Astrocyte (in vitro differentiated cells and primary cell): ENCODE data around the gene CDC16. TPM values are rescaled to one million over a fixed set of nuclear protein-coding genes. Genes with fewer than 3 reads are reported as not detected.
A peak's percentile ranks its signal among the peaks of the same experiment; 100 is the strongest.

Experiments
- DNase-seq: peaks from one replicate; pipeline ENCODE4 v3.0.0-alpha.2; 2010; ENCODE audit warnings: low read depth
- FAIRE-seq: peaks from 2 replicates; lab custom pipeline; 2011; peaks lifted over from hg19 to GRCh38; lab: Jason Lieb, UNC
- H2AFZ ChIP-seq: 2 replicates; pipeline ENCODE4 v1.6.0; 2012; ENCODE audit warnings: low read depth, low read length, inconsistent platforms
- H3K27ac ChIP-seq: 2 replicates; pipeline ENCODE4 v1.5.1; 2011; ENCODE audit warnings: low read depth, low read length, inconsistent platforms
- H3K27me3 ChIP-seq: 2 replicates; pipeline ENCODE4 v1.6.0; 2011; ENCODE audit warnings: low read length, inconsistent platforms; ENCODE audit not compliant: insufficient read depth
- H3K36me3 ChIP-seq: 2 replicates; pipeline ENCODE4 v1.5.1; 2011; ENCODE audit warnings: low read length, inconsistent platforms; ENCODE audit not compliant: insufficient read depth
- H3K4me1 ChIP-seq: 2 replicates; pipeline ENCODE4 v1.5.1; 2011; ENCODE audit warnings: low read length, inconsistent platforms; ENCODE audit not compliant: insufficient read depth
- H3K4me2 ChIP-seq: 2 replicates; pipeline ENCODE4 v1.6.0; 2012; ENCODE audit warnings: low read length, inconsistent platforms
- H3K4me3 ChIP-seq: 2 replicates; pipeline ENCODE4 v1.5.1; 2011; ENCODE audit warnings: low read depth, mild to moderate bottlenecking, low read length, inconsistent platforms; ENCODE audit not compliant: insufficient read depth
- H3K79me2 ChIP-seq: 2 replicates; pipeline ENCODE4 v1.6.0; 2012; ENCODE audit warnings: mild to moderate bottlenecking, low read length, inconsistent platforms; ENCODE audit not compliant: insufficient read depth
- H3K9ac ChIP-seq: 2 replicates; pipeline ENCODE4 v1.6.0; 2012; ENCODE audit warnings: mild to moderate bottlenecking, low read length, inconsistent platforms
- H3K9me3 ChIP-seq: 2 replicates; pipeline ENCODE4 v1.5.1; 2012; ENCODE audit warnings: low read depth, mild to moderate bottlenecking, low read length, inconsistent platforms; ENCODE audit not compliant: insufficient read depth
- H4K20me1 ChIP-seq: 2 replicates; pipeline ENCODE4 v1.6.0; 2012; ENCODE audit warnings: low read length, inconsistent platforms; ENCODE audit not compliant: insufficient read depth
- H3K27ac Mint-ChIP-seq: one replicate; pipeline ENCODE4 v1.8.0; 2021; ENCODE audit warnings: mild to moderate bottlenecking, mixed read lengths; ENCODE audit not compliant: unreplicated experiment
- H3K27me3 Mint-ChIP-seq: one replicate; pipeline ENCODE4 v1.8.0; 2021; ENCODE audit warnings: low read depth, mixed read lengths; ENCODE audit not compliant: unreplicated experiment
- H3K36me3 Mint-ChIP-seq: one replicate; pipeline ENCODE4 v1.8.0; 2021; ENCODE audit warnings: low read depth, mixed read lengths; ENCODE audit not compliant: unreplicated experiment
- H3K4me1 Mint-ChIP-seq: one replicate; pipeline ENCODE4 v1.8.0; 2021; ENCODE audit warnings: low read depth, mixed read lengths; ENCODE audit not compliant: unreplicated experiment
- H3K4me3 Mint-ChIP-seq: one replicate; pipeline ENCODE4 v1.8.0; 2021; ENCODE audit warnings: mild to moderate bottlenecking, moderate library complexity, mixed read lengths; ENCODE audit not compliant: unreplicated experiment
- H3K9me3 Mint-ChIP-seq: one replicate; pipeline ENCODE4 v1.8.0; 2021; ENCODE audit warnings: mild to moderate bottlenecking, mixed read lengths; ENCODE audit not compliant: unreplicated experiment
- EZH2 ChIP-seq: IDR thresholded peaks from 2 replicates; pipeline ENCODE4 v1.6.1; 2012; ENCODE audit warnings: mild to moderate bottlenecking, low read length, inconsistent platforms; ENCODE audit not compliant: insufficient read depth
- total RNA-seq: library from RNA; stranded (reverse); gene quantifications from 2 replicates; pipeline ENCODE4 v1.2.1, GENCODE V29; 2021
- TF ChIP-seq, protein P1 (sequence below): IDR thresholded peaks from 2 replicates; pipeline ENCODE4 v1.5.1; 2011; ENCODE audit warnings: low read depth, mild to moderate bottlenecking, inconsistent platforms, low read length, moderate library complexity; ENCODE audit not compliant: insufficient read depth

The CDC16 gene
- total RNA-seq, 1 donor from 2014 or later: 77.0 TPM

DNA sequence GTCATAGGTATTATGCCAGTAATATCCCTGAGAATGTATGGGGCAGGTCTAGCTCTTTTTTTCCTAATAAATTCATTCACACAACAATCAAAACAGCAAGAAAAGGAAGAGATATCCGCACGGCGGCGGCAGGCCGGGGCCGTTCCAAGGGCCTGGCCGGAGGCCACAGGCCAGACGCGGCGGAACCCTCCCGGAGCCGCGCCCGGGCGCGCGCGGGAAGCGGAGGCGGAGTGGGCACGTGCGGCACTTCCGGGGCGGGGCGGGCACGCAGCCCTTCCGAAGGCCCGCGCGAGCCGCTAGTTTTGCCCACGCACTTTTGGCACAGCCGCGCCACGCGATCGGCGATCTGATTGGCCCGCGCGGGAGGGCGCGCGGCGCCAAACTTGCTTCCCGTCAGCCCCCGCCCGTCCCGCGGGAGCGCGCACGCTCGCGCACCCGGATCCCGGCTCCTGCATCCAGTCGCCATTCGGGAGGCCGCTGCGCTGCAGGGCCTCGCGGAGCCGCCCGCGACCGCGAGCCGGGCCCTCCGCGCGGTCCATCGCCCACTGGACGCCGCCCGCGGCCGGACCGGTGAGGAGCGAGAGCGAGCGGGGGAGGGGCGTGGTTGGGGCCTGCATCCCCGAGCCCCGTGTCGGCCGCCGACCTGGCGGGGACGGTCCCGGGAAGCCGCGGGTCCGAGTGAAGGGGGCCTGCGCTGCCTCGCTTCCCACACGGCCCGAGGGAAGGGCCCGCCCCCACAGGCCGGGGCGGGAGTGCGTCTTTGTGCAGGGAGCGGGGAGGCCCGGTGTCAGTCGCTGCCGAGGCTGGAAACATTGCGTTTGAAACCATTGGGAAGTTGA is 79.6 kb downstream of the CDC16 start, which contains the start of gene CHAMP1:
Gene CHAMP1 (plus strand): TSS at position 430 of the 839 bp plus-strand sequence. CDS start 9,340 bp downstream, outside the sequence.
- Histone ChIP-seq H3K27ac (peak within 1 kb of the TSS; percentile 82), H4K20me1 (peaks cover 38% of the 10 kb centered on the region), H3K4me1 (peaks cover 23% of the 10 kb centered on the region), H2AFZ (peak within 1 kb of the TSS; percentile 70), H3K9me3 (no peaks in the 10 kb centered on the region), H3K27me3 (no peaks in the 10 kb centered on the region), H3K4me2 (peak within 1 kb of the TSS; percentile 91), H3K4me3 (peak within 1 kb of the TSS; percentile 94), H3K79me2 (peaks cover 49% of the 10 kb centered on the region), H3K9ac (peak within 1 kb of the TSS; percentile 88), H3K36me3 (no peaks in the 10 kb centered on the region)
- Mint-ChIP-seq H3K4me1 (peaks cover 19% of the 10 kb centered on the region), H3K27ac (peak within 1 kb of the TSS; percentile 92), H3K4me3 (peak within 1 kb of the TSS; percentile 91), H3K36me3 (no peaks in the 10 kb centered on the region), H3K9me3 (no peaks in the 10 kb centered on the region), H3K27me3 (no peaks in the 10 kb centered on the region)
- DNase-seq (peak; percentile 91), FAIRE-seq (no peak)
- TF ChIP-seq, protein P1, sequence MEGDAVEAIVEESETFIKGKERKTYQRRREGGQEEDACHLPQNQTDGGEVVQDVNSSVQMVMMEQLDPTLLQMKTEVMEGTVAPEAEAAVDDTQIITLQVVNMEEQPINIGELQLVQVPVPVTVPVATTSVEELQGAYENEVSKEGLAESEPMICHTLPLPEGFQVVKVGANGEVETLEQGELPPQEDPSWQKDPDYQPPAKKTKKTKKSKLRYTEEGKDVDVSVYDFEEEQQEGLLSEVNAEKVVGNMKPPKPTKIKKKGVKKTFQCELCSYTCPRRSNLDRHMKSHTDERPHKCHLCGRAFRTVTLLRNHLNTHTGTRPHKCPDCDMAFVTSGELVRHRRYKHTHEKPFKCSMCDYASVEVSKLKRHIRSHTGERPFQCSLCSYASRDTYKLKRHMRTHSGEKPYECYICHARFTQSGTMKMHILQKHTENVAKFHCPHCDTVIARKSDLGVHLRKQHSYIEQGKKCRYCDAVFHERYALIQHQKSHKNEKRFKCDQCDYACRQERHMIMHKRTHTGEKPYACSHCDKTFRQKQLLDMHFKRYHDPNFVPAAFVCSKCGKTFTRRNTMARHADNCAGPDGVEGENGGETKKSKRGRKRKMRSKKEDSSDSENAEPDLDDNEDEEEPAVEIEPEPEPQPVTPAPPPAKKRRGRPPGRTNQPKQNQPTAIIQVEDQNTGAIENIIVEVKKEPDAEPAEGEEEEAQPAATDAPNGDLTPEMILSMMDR: no peak
- no peak for TF ChIP-seq EZH2

DNA sequence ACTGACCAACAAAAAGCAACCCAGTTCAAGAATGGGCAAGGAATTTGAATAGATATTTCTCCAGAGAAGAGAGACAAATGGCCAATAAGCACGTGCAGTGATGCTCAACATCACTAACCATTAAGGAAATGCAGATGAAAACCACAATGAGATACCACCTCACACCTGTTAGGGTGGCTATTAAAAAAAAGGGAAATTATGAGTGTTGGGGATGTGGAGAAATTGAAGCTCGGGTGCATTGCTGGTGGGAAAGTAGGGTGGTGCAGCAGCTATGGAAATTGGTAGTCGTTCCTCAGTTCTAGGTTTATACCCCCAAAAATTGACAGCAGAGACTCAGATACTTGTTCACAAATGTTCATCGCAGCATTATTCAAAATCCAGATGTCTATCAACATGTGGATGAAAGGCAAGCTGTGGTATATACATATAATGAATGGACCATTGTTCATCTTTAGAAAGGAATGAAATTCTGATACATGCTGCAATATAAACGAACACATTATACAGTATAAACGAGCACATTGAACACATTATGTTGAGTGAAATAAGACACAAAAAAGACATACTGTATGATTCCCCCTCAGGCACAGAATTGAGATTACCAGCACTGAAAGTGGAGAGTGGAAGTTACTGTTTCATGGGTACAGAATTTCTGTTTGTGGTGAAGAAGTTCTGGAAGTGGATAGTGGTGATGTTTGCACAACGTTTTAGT is 80.5 kb downstream of the CDC16 start:
- no peaks in the 10 kb centered on the region for H3K9me3 Mint-ChIP-seq
- H3K27me3 Mint-ChIP-seq: no peaks in the 10 kb centered on the region
- FAIRE-seq (no peak), DNase-seq (no peak)
- Histone ChIP-seq H3K9me3 (no peaks in the 10 kb centered on the region), H3K4me2 (peak overlapping the region; percentile 91), H2AFZ (no peak overlapping the region), H3K27ac (peak overlapping the region; percentile 82), H3K36me3 (peaks cover 2% of the 10 kb centered on the region), H3K4me1 (peaks cover 32% of the 10 kb centered on the region), H3K4me3 (peak overlapping the region; percentile 94), H3K79me2 (peaks cover 57% of the 10 kb centered on the region), H3K9ac (peak overlapping the region; percentile 88), H3K27me3 (no peaks in the 10 kb centered on the region), H4K20me1 (peaks cover 47% of the 10 kb centered on the region)
- H3K4me1 Mint-ChIP-seq: peaks cover 29% of the 10 kb centered on the region
- peak overlapping the region; percentile 86 for H3K4me3 Mint-ChIP-seq
- peaks cover 3% of the 10 kb centered on the region for H3K36me3 Mint-ChIP-seq
- peak overlapping the region; percentile 67 for H3K27ac Mint-ChIP-seq
- TF ChIP-seq, protein P1: no peak
- TF ChIP-seq EZH2: no peak
